ENCODE data around the gene LRATD1.

DNA sequence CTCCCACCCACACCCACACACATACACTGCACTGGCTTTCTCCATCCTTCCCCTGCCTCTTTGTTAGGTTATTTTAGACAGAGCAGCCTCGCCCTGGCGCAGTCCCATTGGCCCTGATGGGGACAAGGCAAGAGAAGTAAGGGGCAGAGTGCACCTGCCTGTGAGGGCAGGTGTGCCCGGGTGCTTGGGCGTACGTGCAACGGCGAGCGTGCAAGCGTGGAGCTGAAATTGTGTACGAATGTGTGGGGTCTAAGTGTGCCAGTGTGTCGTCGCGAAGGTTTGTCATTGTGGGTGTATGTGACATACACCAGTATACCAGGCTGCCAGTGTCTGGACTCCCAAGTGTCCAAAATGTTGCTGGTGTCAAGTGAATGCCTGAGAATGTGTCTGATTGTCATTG, 544 bp downstream of the LRATD1 start:
- no peak for TF ChIP-seq POLR2AphosphoS5 (IDR thresholded peaks at IDR 0.05)
- TF ChIP-seq, protein P1, sequence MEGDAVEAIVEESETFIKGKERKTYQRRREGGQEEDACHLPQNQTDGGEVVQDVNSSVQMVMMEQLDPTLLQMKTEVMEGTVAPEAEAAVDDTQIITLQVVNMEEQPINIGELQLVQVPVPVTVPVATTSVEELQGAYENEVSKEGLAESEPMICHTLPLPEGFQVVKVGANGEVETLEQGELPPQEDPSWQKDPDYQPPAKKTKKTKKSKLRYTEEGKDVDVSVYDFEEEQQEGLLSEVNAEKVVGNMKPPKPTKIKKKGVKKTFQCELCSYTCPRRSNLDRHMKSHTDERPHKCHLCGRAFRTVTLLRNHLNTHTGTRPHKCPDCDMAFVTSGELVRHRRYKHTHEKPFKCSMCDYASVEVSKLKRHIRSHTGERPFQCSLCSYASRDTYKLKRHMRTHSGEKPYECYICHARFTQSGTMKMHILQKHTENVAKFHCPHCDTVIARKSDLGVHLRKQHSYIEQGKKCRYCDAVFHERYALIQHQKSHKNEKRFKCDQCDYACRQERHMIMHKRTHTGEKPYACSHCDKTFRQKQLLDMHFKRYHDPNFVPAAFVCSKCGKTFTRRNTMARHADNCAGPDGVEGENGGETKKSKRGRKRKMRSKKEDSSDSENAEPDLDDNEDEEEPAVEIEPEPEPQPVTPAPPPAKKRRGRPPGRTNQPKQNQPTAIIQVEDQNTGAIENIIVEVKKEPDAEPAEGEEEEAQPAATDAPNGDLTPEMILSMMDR (IDR thresholded peaks at IDR 0.05): no peak
